Fibroblast of gingiva (primary cell): Measurements from ENCODE around the gene MED12L.

ENCODE experiments used
- DNase-seq: peaks from one replicate; pipeline ENCODE4 v3.0.0-alpha.2; 2011; ENCODE audit warnings: low read depth

Gene MED12L

GRCh38 chr3:151175952-151176351 lies 90.5 kb downstream of the MED12L start:
- DNase-seq, result no peak

- DNase-seq, result no peak
These were observed 92.9 kb downstream of the MED12L start for GRCh38 chr3:151178208-151178845.

- DNase-seq, result no peak
These were observed 97.0 kb downstream of the MED12L start for GRCh38 chr3:151182349-151183079.

GRCh38 chr3:151183265-151183671 lies 97.8 kb downstream of the MED12L start:
- no peak for DNase-seq

GRCh38 chr3:151191095-151191494 lies 105.6 kb downstream of the MED12L start:
- no peak for DNase-seq

DNA sequence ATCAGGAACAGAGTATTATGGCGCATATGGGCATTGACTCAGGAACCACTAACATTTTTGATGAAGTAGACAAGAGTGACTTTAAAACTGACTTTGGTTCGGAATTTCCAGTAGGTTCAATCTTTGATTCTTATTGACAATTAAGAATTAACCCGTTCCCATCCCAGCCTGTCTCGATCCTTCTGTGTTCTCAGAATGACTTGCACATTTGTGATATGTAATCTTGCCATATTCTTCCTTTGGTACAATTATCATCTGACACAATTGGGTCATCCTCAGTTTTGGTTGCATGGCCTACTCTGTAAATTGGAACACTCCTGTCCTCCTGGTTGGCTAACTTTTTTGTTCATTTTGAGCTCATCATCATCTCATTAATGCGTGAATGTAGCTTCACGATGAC lies 107.1 kb downstream of the MED12L start:
- DNase-seq, result no peak

DNA sequence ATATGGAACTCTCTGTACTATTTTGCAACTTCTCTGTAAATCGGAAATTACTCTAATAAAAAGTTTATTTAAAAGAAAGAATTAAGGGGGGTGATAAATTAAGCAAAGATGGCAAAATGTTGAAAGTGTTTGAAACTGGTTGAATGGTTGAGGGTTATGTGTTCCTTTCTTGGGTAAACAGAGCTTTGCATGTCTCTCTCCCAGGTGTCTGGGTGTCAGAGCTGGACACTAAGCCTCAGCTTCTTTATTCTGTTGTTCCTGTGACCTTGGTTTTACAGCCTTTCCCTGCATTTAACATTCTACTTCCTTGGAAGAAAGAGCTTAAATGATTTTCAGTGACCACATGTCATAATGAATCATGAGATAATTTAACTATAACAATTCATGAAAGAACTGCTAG lies 110.4 kb downstream of the MED12L start:
- no peak for DNase-seq

- no peak for DNase-seq
These were observed 111.0 kb downstream of the MED12L start for GRCh38 chr3:151196434-151196833.

DNA sequence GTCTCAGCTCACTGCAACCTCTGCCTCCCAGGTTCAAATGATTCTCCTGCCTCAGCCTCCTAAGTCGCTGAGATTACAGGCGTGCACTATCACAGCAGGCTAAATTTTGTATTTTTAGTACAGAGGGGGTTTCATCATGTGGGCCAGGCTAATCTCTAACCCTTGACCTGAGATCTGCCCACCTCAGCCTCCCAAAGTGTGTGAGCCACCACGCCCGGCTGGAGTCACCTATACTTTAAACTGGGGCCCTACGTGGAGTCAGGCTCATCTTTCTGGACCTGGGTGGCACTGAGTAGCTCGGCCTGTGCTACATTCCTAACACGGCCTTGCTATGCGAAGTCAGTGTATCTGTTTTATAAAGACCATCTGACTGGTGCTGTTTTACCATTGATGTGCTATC lies 111.8 kb downstream of the MED12L start:
- DNase-seq, result no peak

DNA sequence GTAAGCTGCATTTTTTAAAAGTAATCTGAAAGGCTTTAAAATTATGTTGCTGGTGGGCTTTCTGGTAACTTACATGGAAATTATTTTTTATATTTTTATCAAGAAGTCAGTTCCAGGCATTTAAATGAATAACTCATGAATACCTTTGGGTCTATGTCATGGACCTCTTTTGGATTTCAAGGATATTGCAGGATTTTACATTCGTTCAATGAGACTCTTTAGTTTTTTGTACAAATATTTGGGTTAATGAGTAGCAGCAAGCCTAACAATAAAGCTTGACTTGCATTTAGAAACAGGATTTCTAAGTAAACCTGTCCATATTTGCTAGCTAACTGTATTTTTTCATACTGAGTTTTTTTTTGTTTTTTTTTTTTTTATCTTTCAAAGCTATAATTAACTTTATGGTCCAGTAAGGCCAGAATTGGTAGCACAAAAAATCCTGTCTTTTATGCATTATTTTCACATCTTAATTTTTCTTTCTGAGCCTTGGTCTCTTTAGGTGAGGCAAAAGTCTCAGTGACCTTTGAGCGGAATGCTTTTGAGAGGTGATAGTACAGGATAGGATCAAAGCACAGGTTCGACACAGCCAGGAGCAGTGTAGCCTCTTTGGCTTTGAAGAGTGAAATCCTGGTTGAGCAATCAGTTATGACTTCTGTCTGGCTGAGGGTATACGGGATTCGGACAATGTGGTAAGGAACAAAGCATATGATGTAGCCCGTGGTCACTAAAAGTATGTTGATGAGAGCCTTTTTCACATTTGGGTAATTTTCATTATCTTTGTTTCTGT lies 112.7 kb downstream of the MED12L start:
- no peak for DNase-seq

DNA sequence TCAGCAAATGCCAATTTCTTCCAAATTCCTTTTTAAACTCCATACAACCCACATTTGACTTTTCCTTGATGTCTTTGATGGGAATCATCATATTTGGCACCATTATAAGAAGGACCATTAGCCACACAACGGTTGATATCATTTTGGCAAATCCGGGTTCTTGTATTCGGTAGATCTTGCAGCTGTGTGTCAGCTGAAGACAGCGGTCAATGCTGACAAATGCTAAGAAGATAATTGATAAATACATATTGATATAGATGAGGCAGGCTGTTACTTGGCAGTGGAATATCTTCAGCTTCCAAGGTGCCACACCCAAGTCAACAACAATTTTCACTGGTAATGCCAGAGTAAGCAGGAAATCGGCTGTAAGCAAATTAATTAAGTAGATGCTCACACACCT lies 113.4 kb downstream of the MED12L start:
- DNase-seq, result no peak

DNA sequence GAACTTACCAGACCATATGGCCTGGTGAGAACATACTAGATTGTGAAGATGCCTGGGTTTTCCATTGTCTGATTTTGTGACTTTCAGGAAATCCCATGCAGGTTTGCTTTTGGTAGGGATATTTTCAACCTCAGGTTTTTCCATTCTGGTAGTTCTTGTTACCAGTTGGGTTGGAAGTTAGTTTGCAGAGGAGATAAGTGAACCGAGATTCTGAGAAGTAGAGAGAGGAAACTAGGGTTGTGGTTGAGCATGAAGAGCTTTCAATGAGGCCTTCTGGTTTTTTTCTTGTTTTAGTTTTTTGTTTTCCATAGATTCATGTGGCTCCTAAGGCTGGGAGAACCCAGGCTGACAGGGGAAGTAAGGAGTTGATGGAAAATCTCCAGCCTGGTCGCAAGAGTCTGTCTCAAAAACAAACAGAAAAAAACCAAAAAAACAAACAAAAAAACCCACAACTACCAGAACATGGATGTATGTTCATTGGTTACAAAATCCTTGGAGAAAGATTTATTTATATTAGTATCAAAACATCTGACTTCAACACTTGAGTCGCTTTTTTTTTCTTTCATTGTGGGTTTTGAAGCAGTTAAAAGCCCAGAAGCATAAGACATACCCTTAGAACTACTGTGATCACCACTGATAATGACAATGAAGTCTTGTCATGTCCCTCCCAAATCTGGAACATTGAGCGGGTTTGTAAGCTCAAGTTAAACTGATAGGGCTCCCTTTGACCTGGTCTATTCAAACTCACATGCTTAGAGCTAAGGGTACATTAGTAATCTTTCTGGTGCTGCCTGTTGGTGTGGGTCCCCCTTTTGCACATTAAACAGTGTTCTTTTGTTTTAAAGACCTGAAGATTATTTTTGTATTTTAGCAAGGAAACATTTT lies 114.3 kb downstream of the MED12L start:
- peak; percentile 45 for DNase-seq

GRCh38 chr3:151200586-151200985 lies 115.1 kb downstream of the MED12L start:
- no peak for DNase-seq

DNA sequence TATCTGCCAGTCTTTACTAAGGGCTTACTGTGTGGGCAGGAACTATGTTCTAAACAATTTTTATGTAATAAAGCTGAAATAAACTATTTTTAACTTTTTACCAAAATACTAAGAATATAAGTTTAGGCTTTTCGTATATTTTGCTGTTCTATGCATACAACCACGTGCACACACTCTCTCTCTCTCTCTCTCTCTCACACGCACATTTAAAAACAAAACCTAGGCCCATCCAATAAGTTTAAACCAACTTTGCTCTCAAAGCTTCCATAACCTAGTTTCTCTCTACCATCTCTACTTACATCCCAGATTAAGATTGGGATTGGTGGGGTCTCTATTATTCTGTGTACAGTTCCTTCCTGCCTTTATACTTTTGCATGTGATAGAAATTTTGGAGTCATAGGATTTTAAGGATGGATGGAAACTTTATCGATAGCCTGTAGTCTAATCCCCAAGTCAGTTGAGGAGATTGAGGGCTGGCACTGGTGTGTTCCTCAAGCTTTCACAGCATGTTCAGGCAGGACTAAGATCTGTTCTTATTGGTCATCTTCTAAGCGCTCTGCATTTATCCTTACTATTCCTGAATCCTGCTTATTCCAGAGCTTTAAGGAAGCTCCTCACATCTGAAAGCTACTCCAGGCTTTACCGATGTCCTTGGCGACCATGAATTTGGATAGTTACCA lies 115.7 kb downstream of the MED12L start:
- no peak for DNase-seq

- DNase-seq, result no peak
These were observed 117.6 kb downstream of the MED12L start, which contains the start of gene GPR171 for GRCh38 chr3:151203051-151203420. GPR171 (minus strand) TSS chr3:151203216; CDS start chr3:151199386, 3,830 bp downstream.

DNA sequence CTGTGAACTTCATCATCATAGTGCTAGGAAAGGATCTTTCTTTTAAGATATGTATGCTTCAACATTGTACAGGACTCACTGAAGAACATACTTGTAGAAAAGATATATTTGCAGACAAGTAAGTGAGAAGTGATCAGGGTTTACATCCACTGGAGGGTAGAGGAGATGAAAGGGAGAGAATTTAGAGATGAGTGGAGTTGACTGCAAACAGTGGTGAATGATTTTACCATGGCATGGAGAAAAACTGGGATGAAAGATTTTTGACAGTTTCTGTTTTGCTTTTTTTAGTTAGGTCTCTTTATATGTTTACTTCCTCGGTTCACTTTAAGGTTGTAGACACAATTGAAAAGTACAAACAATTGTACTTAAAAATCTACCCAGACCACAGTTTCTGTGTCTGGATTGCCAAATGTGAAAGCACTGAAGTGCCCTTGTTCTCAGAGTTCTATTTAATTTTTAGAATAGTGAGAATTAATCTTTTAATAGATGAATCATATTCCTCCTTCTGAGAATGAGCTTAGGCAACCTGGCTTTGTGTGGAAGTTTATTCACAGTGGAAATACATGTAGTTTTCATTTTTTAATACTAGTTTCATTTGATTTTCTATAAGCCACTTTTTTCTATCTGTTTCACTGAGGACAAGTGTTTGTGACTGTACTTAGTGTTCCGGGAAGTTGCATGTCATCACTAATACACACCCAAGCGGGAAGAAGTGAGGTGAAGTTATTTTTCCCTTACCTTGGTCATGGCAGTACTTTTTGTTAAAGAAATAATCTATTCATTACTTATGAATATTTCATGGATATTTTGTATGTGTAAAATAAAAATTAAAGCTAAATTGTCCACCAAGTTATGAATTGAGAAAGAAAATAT lies 119.3 kb downstream of the MED12L start:
- no peak for DNase-seq

DNA sequence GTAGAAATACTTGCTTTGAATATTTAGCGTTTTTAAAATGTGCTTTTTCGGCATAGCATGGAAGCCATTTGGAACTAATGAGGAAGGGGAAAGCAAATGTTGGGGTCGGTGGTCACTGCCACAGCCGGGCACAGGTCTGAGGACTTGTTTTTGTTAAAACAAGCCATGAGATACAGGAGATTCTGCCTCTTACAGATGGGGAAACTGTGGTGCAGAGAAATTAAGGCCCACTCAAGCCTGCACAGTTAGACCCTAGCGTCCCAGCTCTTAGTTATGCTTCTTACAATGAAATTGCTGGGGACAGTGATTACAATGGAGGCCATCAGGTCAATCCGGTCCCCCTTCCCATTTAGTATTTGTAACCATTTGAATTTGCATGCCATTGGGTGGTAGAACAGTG lies 120.0 kb downstream of the MED12L start:
- no peak for DNase-seq

GRCh38 chr3:151206201-151206600 lies 120.7 kb downstream of the MED12L start:
- no peak for DNase-seq

GRCh38 chr3:151209654-151210053 lies 124.2 kb downstream of the MED12L start:
- DNase-seq, result no peak

- DNase-seq, result no peak
These were observed 125.4 kb downstream of the MED12L start for GRCh38 chr3:151210676-151211381.
